ENCODE measurements around the gene RNF180.

RNF180 gene

GRCh38 chr5:64163135-64163534, 2.5 kb upstream of the RNF180 start:
- DNase-seq = no peak
- peaks cover 5% of the 10 kb centered on the region for H3K4me1 Mint-ChIP-seq
- H3K27ac Mint-ChIP-seq = no peak overlapping the region
- H3K4me3 Mint-ChIP-seq = no peak overlapping the region
- no peaks in the 10 kb centered on the region for H3K36me3 Mint-ChIP-seq
- CTCF ChIA-PET = no interaction called here
- peaks cover 31% of the 10 kb centered on the region for H3K27me3 Mint-ChIP-seq
- no peaks in the 10 kb centered on the region for H3K9me3 Mint-ChIP-seq

GRCh38 chr5:64163746-64164145, 1.9 kb upstream of the RNF180 start:
- Mint-ChIP-seq H3K4me3 (no peak overlapping the region), H3K27ac (no peak overlapping the region), H3K36me3 (no peaks in the 10 kb centered on the region), H3K9me3 (no peaks in the 10 kb centered on the region), H3K4me1 (peaks cover 5% of the 10 kb centered on the region), H3K27me3 (peaks cover 31% of the 10 kb centered on the region)
- CTCF ChIA-PET = no interaction called here
- DNase-seq = no peak

- no peaks in the 10 kb centered on the region for H3K36me3 Mint-ChIP-seq
- DNase-seq = no peak
- no peaks in the 10 kb centered on the region for H3K9me3 Mint-ChIP-seq
- CTCF ChIA-PET = no interaction called here
- no peak overlapping the region for H3K27ac Mint-ChIP-seq
- H3K27me3 Mint-ChIP-seq = peaks cover 31% of the 10 kb centered on the region
- H3K4me3 Mint-ChIP-seq = no peak overlapping the region
- peaks cover 5% of the 10 kb centered on the region for H3K4me1 Mint-ChIP-seq
Measured at GRCh38 chr5:64164166-64164565, 1.5 kb upstream of the RNF180 start.

GRCh38 chr5:64165160-64165499, 513 bp upstream of the RNF180 start:
- peaks cover 31% of the 10 kb centered on the region for H3K27me3 Mint-ChIP-seq
- no peak overlapping the region for H3K27ac Mint-ChIP-seq
- H3K4me1 Mint-ChIP-seq = peaks cover 5% of the 10 kb centered on the region
- H3K36me3 Mint-ChIP-seq = no peaks in the 10 kb centered on the region
- no peaks in the 10 kb centered on the region for H3K9me3 Mint-ChIP-seq
- H3K4me3 Mint-ChIP-seq = peak overlapping the region; percentile 33
- DNase-seq = no peak
- CTCF ChIA-PET = no interaction called here

- Mint-ChIP-seq H3K27me3 (peaks cover 31% of the 10 kb centered on the region), H3K4me1 (peaks cover 5% of the 10 kb centered on the region), H3K4me3 (no peak overlapping the region), H3K36me3 (no peaks in the 10 kb centered on the region), H3K9me3 (no peaks in the 10 kb centered on the region), H3K27ac (no peak overlapping the region)
- DNase-seq = no peak
- CTCF ChIA-PET = no interaction called here
Measured at GRCh38 chr5:64166201-64166959, 737 bp downstream of the RNF180 start.

GRCh38 chr5:64176301-64176700, 10.7 kb downstream of the RNF180 start:
- no peak for DNase-seq
- CTCF ChIA-PET = no interaction called here
- Mint-ChIP-seq H3K27me3 (no peaks in the 10 kb centered on the region), H3K4me3 (no peak overlapping the region), H3K9me3 (peaks cover 3% of the 10 kb centered on the region), H3K36me3 (no peaks in the 10 kb centered on the region), H3K4me1 (no peaks in the 10 kb centered on the region), H3K27ac (no peak overlapping the region)

GRCh38 chr5:64180661-64181343, 15.2 kb downstream of the RNF180 start:
- Mint-ChIP-seq H3K4me3 (no peak overlapping the region), H3K27me3 (no peaks in the 10 kb centered on the region), H3K9me3 (peaks cover 3% of the 10 kb centered on the region), H3K36me3 (no peaks in the 10 kb centered on the region), H3K27ac (no peak overlapping the region), H3K4me1 (no peaks in the 10 kb centered on the region)
- CTCF ChIA-PET = interaction anchor here (1.1 kb wide), 1 partner anchor 48 kb away, joined by 3 read pairs; no protein-coding TSS in a partner anchor
- no peak for DNase-seq

- no peak overlapping the region for H3K4me3 Mint-ChIP-seq
- H3K4me1 Mint-ChIP-seq = no peaks in the 10 kb centered on the region
- no peaks in the 10 kb centered on the region for H3K9me3 Mint-ChIP-seq
- no peak overlapping the region for H3K27ac Mint-ChIP-seq
- no peaks in the 10 kb centered on the region for H3K36me3 Mint-ChIP-seq
- DNase-seq = no peak
- CTCF ChIA-PET = no interaction called here
- H3K27me3 Mint-ChIP-seq = no peaks in the 10 kb centered on the region
Measured at GRCh38 chr5:64181440-64181839, 15.8 kb downstream of the RNF180 start.

- CTCF ChIA-PET = no interaction called here
- no peaks in the 10 kb centered on the region for H3K4me1 Mint-ChIP-seq
- H3K36me3 Mint-ChIP-seq = no peaks in the 10 kb centered on the region
- H3K27me3 Mint-ChIP-seq = no peaks in the 10 kb centered on the region
- DNase-seq = no peak
- no peak overlapping the region for H3K27ac Mint-ChIP-seq
- no peaks in the 10 kb centered on the region for H3K9me3 Mint-ChIP-seq
- no peak overlapping the region for H3K4me3 Mint-ChIP-seq
Measured at GRCh38 chr5:64183956-64184355, 18.3 kb downstream of the RNF180 start.

GRCh38 chr5:64184832-64185231, 19.2 kb downstream of the RNF180 start:
- no peak overlapping the region for H3K27ac Mint-ChIP-seq
- DNase-seq = no peak
- H3K4me3 Mint-ChIP-seq = no peak overlapping the region
- H3K27me3 Mint-ChIP-seq = no peaks in the 10 kb centered on the region
- no peaks in the 10 kb centered on the region for H3K4me1 Mint-ChIP-seq
- CTCF ChIA-PET = no interaction called here
- H3K36me3 Mint-ChIP-seq = no peaks in the 10 kb centered on the region
- H3K9me3 Mint-ChIP-seq = no peaks in the 10 kb centered on the region

GRCh38 chr5:64188776-64189175, 23.1 kb downstream of the RNF180 start:
- CTCF ChIA-PET = no interaction called here
- no peaks in the 10 kb centered on the region for H3K27me3 Mint-ChIP-seq
- no peaks in the 10 kb centered on the region for H3K36me3 Mint-ChIP-seq
- no peaks in the 10 kb centered on the region for H3K9me3 Mint-ChIP-seq
- no peaks in the 10 kb centered on the region for H3K4me1 Mint-ChIP-seq
- H3K27ac Mint-ChIP-seq = no peak overlapping the region
- no peak for DNase-seq
- no peak overlapping the region for H3K4me3 Mint-ChIP-seq

GRCh38 chr5:64190562-64191306, 25.1 kb downstream of the RNF180 start:
- Mint-ChIP-seq H3K27me3 (no peaks in the 10 kb centered on the region), H3K4me1 (no peaks in the 10 kb centered on the region), H3K27ac (no peak overlapping the region), H3K4me3 (no peak overlapping the region), H3K9me3 (no peaks in the 10 kb centered on the region), H3K36me3 (no peaks in the 10 kb centered on the region)
- CTCF ChIA-PET = no interaction called here
- no peak for DNase-seq

- no peaks in the 10 kb centered on the region for H3K27me3 Mint-ChIP-seq
Measured at GRCh38 chr5:64195981-64196380, 30.3 kb downstream of the RNF180 start.

GRCh38 chr5:64199425-64199824, 33.8 kb downstream of the RNF180 start:
- Mint-ChIP-seq H3K27me3 (no peaks in the 10 kb centered on the region), H3K4me1 (no peaks in the 10 kb centered on the region), H3K36me3 (no peaks in the 10 kb centered on the region), H3K27ac (no peak overlapping the region), H3K9me3 (no peaks in the 10 kb centered on the region), H3K4me3 (no peak overlapping the region)
- CTCF ChIA-PET = no interaction called here
- no peak for DNase-seq

More at GRCh38 chr5:64195981-64196380, 30.3 kb downstream of the RNF180 start:
- H3K27ac Mint-ChIP-seq = no peak overlapping the region
- no peaks in the 10 kb centered on the region for H3K4me1 Mint-ChIP-seq
- no peak for DNase-seq
- no peaks in the 10 kb centered on the region for H3K9me3 Mint-ChIP-seq
- CTCF ChIA-PET = no interaction called here
- H3K4me3 Mint-ChIP-seq = no peak overlapping the region
- no peaks in the 10 kb centered on the region for H3K36me3 Mint-ChIP-seq

- no peak overlapping the region for H3K27ac Mint-ChIP-seq
- H3K27me3 Mint-ChIP-seq = no peaks in the 10 kb centered on the region
- H3K9me3 Mint-ChIP-seq = no peaks in the 10 kb centered on the region
- H3K4me1 Mint-ChIP-seq = no peaks in the 10 kb centered on the region
- H3K36me3 Mint-ChIP-seq = no peaks in the 10 kb centered on the region
- DNase-seq = no peak
- no peak overlapping the region for H3K4me3 Mint-ChIP-seq
- CTCF ChIA-PET = interaction anchor here (0.6 kb wide), 1 partner anchor 19 kb away, joined by 3 read pairs; no protein-coding TSS in a partner anchor
Measured at GRCh38 chr5:64201996-64202395, 36.4 kb downstream of the RNF180 start.
